Body of pancreas (tissue), 4 donors: ENCODE data around the gene PCCA.

ENCODE experiments used
- POLR2A ChIP-seq, 3 donors: fragments of 450-650 bp; IDR thresholded peaks; one replicate each; pipeline ENCODE4 v1.6.1; 2016; ENCODE audit warnings: antibody characterized with exemption in 3 of 3, mild to moderate bottlenecking in 2 of 3
- TF ChIP-seq, protein P1 (sequence below), 7 experiments: fragments of 450-650 bp in 4 of 7; fragments of 200-600 bp in 3 of 7; sonication (generic) in 3 of 7; IDR thresholded peaks; one replicate each; pipeline ENCODE4 v1.5.1; 2016 to 2019; ENCODE audit warnings: antibody characterized with exemption in 7 of 7

DNA sequence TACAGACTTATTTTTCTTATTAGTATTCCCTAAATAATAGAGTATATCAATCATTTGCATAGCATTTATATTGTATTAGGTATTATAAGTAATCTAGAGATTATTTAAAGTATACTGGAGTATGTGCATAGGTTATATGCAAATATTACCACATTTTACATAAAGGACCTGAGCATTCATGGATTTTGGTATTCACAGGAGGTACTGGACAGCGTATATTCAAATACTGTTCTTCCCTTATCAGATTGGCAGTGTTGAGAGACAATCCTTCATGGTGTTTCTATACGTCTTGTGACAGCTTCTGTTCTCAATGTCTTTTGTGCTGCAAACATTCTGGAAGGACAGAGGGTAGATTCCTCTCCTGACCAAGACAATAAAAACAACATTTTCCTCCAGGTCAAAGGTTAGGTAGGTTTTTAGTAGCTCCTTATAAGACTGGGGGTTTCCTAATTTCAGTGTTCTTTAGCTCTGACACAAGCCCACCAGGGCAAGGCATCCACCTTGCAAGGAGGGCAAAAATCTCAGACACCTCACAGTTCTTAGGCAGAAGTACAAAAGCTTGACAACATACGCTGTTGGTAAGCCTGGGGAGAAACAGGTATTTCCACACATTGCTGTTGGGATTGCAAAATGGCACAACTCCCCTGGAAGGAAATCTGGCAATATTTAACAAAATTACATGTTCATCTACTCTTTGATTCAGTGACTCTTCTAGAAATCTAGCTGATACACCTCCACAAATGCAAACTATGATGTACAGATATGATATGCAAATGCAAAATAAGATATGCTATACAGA, 20.6 kb upstream of the PCCA start:
- TF ChIP-seq, protein P1, sequence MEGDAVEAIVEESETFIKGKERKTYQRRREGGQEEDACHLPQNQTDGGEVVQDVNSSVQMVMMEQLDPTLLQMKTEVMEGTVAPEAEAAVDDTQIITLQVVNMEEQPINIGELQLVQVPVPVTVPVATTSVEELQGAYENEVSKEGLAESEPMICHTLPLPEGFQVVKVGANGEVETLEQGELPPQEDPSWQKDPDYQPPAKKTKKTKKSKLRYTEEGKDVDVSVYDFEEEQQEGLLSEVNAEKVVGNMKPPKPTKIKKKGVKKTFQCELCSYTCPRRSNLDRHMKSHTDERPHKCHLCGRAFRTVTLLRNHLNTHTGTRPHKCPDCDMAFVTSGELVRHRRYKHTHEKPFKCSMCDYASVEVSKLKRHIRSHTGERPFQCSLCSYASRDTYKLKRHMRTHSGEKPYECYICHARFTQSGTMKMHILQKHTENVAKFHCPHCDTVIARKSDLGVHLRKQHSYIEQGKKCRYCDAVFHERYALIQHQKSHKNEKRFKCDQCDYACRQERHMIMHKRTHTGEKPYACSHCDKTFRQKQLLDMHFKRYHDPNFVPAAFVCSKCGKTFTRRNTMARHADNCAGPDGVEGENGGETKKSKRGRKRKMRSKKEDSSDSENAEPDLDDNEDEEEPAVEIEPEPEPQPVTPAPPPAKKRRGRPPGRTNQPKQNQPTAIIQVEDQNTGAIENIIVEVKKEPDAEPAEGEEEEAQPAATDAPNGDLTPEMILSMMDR (IDR thresholded peaks at IDR 0.05) = no peak
- TF ChIP-seq POLR2A (IDR thresholded peaks at IDR 0.05) = no peak
